Measurements from ENCODE around the gene AIFM2.

AIFM2 gene

GRCh38 chr10:70090013-70090412 lies 42.6 kb downstream of the AIFM2 start:
- Histone ChIP-seq H3K36me3 (ENCODE audit: control insufficient read depth in 2 of 2, insufficient read depth in 1 of 2, low read length in 2 of 2) (peaks cover 0 to 43% of the 10 kb centered on the region in 2 experiments), H3K4me1 (ENCODE audit: control insufficient read depth, insufficient read depth, low read length) (no peaks in the 10 kb centered on the region), H3K27ac (ENCODE audit: extremely low read depth, low read depth, low read length) (no peak overlapping the region), H3K9me3 (ENCODE audit: control insufficient read depth, insufficient read depth, low read depth, low read length) (no peaks in the 10 kb centered on the region), H3K4me3 (ENCODE audit: low read depth, low read length) (no peak overlapping the region)
- CTCF ChIA-PET, result interaction anchor here (0.5 to 0.8 kb wide), 2 partner anchors 27 to 711 kb away, joined by 3 read pairs; no protein-coding TSS in a partner anchor
- TF ChIP-seq REST (tag by site-specific recombination; IDR thresholded peaks at IDR 0.05) (no peak), REPIN1 (tag by site-specific recombination; IDR thresholded peaks at IDR 0.05; ENCODE audit: low read depth) (no peak), SP3 (tag by site-specific recombination; IDR thresholded peaks at IDR 0.05) (no peak), ELK4 (IDR thresholded peaks at IDR 0.05; ENCODE audit: borderline replicate concordance, low read depth, low read length) (no peak), ZNF530 (tag by site-specific recombination; IDR thresholded peaks at IDR 0.05; ENCODE audit: low read depth) (no peak), PRDM4 (tag by site-specific recombination; IDR thresholded peaks at IDR 0.05) (no peak), ZNF624 (tag by site-specific recombination; IDR thresholded peaks at IDR 0.05) (no peak), ZNF660 (tag by site-specific recombination; IDR thresholded peaks at IDR 0.05) (no peak), ZNF221 (tag by site-specific recombination; IDR thresholded peaks at IDR 0.05; ENCODE audit: borderline replicate concordance) (no peak), ZFP69B (tag by site-specific recombination; IDR thresholded peaks at IDR 0.05) (no peak), ZNF610 (tag by site-specific recombination; IDR thresholded peaks at IDR 0.05; ENCODE audit: borderline replicate concordance) (no peak), ZBTB17 (tag by site-specific recombination; IDR thresholded peaks at IDR 0.05) (no peak), ZNF658 (tag by site-specific recombination; IDR thresholded peaks at IDR 0.05) (no peak), ZNF174 (tag by site-specific recombination; IDR thresholded peaks at IDR 0.05) (no peak)
- POLR2A ChIA-PET, result no interaction called here

- no peak for TF ChIP-seq PRDM6 (tag by site-specific recombination; IDR thresholded peaks at IDR 0.05)
- no peak for TF ChIP-seq ZNF658 (tag by site-specific recombination; IDR thresholded peaks at IDR 0.05)
- H3K36me3 ChIP-seq (ENCODE audit: control insufficient read depth in 2 of 2, insufficient read depth in 1 of 2, low read length in 2 of 2), result peaks cover 0 to 27% of the 10 kb centered on the region in 2 experiments; a peak in 2 of 3 replicates
- no peak overlapping the region for H3K4me3 ChIP-seq (ENCODE audit: low read depth, low read length)
- CTCF ChIA-PET, result interaction anchor here (0.6 kb wide), 1 partner anchor 22 kb away, joined by 3 read pairs; no protein-coding TSS in a partner anchor
- no peak overlapping the region for H3K27ac ChIP-seq (ENCODE audit: extremely low read depth, low read depth, low read length)
- H3K4me1 ChIP-seq (ENCODE audit: control insufficient read depth, insufficient read depth, low read length), result no peaks in the 10 kb centered on the region
- POLR2A ChIA-PET, result no interaction called here
- no peaks in the 10 kb centered on the region for H3K9me3 ChIP-seq (ENCODE audit: control insufficient read depth, insufficient read depth, low read depth, low read length)
These were observed 44.3 kb downstream of the AIFM2 start for GRCh38 chr10:70088308-70088698.
